Ectodermal cell (in vitro differentiated cells): ENCODE results near the gene CTDSP2.
"Not testable (repeated sequence)": the region's sequence is repeated elsewhere in the genome, so short reads cannot be mapped to it uniquely, and the experiment has no call there.

Experiments used
- H3K27ac ChIP-seq: 2 replicates; pipeline ENCODE4 v1.7.0; 2013; ENCODE audit warnings: mild to moderate bottlenecking, low read depth, low read length; ENCODE audit not compliant: insufficient read depth, poor library complexity, severe bottlenecking
- H3K27me3 ChIP-seq: 2 replicates; pipeline ENCODE4 v1.7.0; 2013; ENCODE audit warnings: mild to moderate bottlenecking, low read length; ENCODE audit not compliant: insufficient read depth, control insufficient read depth, poor library complexity, severe bottlenecking
- H3K36me3 ChIP-seq: one replicate; pipeline ENCODE4 v1.7.0; 2013; ENCODE audit warnings: low read length; ENCODE audit not compliant: control insufficient read depth, insufficient read depth
- H3K4me1 ChIP-seq: one replicate; pipeline ENCODE4 v1.7.0; 2013; ENCODE audit warnings: low read length; ENCODE audit not compliant: control insufficient read depth, insufficient read depth
- H3K4me3 ChIP-seq: 2 replicates; pipeline ENCODE4 v1.7.0; 2013; ENCODE audit warnings: low read depth, low read length, control low read depth; ENCODE audit not compliant: insufficient read depth
- H3K9me3 ChIP-seq: 2 replicates; pipeline ENCODE4 v1.7.0; 2013; ENCODE audit warnings: mild to moderate bottlenecking, low read length, moderate library complexity; ENCODE audit not compliant: control insufficient read depth
- WGBS, 2 experiments: methylation state at CpG; one replicate each; pipeline ENCODE4 v1.1.7; 2013; ENCODE audit warnings: missing lambda C conversion rate in 2 of 2; 5-methylcytosine and 5-hydroxymethylcytosine counted together

The CTDSP2 gene

DNA sequence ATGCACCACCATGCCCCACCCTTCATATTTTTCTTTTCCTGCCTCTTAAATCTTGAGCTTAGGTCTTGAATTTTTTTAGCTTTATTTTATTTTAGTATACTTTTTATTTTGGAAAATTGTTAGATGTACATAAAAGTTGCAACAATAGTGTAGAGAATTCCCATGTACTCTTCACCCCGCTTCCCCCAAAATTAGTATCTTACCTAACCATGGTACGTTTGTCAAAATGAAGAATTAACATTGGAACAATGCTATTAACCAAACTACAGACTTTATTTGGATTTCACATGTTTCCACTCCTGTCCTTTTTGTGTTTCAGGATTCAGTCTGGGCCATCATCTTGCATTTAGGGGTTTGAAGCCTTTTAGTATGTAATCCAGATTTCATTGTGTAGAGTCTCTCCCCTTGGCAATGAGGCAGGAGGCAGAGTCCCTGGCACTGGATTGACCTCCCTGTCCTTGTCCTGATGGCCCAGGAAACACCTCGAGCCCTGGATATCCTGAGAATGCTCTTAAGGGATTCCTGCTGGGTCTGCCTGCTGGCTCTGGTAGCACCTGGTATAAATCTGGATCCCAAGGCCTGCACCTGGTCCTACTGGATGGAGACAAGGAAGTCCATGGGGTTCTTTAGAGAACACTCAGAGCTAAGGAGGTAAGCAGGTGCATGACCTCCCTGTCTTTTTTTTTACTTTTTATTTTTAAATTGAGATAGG is 19.9 kb upstream of the CTDSP2 start:
- Histone ChIP-seq H3K27me3 (peaks cover 38% of the 10 kb centered on the region), H3K27ac (no peak overlapping the region), H3K4me3 (no peak overlapping the region), H3K9me3 (no peaks in the 10 kb centered on the region), H3K4me1 (peaks cover 17% of the 10 kb centered on the region), H3K36me3 (no peaks in the 10 kb centered on the region)
- WGBS, 2 experiments = 80 to 90% methylated on average over 3 of the region's 3 CpGs

DNA sequence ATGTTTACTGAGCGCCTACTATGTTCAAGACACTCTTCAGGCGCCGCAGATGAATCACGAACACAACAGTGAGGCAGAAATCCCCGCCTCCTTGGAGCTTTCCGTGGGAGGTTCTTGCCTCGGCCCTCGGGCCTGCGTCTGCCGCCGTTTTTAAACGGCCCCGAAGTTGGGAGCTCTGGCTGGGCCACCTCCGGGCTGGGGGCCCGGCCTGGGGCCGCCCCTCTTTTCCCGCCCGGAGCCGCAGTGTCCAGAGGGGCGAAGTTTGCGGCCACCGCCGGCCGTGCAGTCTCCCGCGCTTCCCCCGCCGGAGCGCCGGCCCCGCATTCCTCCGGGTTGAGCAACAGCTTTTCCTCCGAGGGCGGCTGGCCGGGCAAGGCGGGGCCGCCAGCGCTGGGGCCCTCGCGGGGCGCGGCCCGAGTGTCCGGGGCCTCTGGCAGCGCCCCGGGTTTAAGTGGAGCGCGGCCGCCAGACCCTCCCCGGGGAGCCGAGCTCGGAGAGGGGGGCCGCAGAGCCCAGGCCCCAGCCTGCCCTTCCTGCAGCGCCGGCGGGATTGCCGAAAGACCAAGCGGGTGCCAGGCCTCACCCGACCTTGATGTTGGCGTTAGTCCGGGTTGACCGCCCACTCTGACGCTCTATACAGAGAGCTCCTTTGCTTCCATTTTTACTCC is 18.7 kb upstream of the CTDSP2 start:
- Histone ChIP-seq H3K4me3 (peak overlapping the region; percentile 15), H3K36me3 (no peaks in the 10 kb centered on the region), H3K27ac (no peak overlapping the region), H3K27me3 (peaks cover 38% of the 10 kb centered on the region), H3K9me3 (no peaks in the 10 kb centered on the region), H3K4me1 (peaks cover 17% of the 10 kb centered on the region)
- WGBS, 2 experiments = 7% methylated on average over 63 of the region's 63 CpGs

DNA sequence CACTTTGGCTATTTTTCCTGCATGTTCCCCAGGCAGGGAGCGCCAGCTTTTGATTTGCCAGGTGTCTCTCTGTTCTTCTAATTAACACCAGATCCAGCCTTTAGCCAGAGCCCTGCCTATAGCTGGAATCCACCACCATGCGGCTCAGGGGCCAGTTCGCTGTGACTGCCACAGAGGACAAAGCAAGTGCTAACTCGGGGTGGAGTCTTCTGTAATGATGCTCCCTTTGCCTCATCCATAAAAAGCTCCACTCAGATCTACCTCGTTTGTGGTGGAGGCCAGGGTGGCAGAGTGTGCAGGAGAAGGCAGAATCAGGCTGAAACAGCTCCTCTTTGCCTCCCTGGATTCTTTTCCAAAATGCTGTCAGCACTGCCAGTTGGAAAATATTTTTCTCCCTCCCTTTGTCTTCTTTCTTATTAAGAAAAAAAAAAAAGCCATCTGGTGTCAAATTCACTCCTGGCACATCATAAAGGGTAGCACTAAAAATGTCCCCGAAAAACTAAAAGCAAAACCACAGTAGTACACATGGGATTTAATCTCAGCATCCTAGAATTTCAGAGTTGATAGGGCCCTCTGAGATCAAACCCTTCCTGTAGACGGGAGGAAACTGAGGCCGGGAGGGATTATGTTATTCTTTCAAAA is 18.0 kb upstream of the CTDSP2 start:
- 36 to 39% methylated on average over 8 of the region's 8 CpGs for WGBS, 2 experiments
- H3K27ac ChIP-seq = no peak overlapping the region
- H3K36me3 ChIP-seq = no peaks in the 10 kb centered on the region
- H3K4me1 ChIP-seq = peaks cover 11% of the 10 kb centered on the region
- peak overlapping the region; percentile 15 for H3K4me3 ChIP-seq
- peaks cover 38% of the 10 kb centered on the region for H3K27me3 ChIP-seq
- no peaks in the 10 kb centered on the region for H3K9me3 ChIP-seq

DNA sequence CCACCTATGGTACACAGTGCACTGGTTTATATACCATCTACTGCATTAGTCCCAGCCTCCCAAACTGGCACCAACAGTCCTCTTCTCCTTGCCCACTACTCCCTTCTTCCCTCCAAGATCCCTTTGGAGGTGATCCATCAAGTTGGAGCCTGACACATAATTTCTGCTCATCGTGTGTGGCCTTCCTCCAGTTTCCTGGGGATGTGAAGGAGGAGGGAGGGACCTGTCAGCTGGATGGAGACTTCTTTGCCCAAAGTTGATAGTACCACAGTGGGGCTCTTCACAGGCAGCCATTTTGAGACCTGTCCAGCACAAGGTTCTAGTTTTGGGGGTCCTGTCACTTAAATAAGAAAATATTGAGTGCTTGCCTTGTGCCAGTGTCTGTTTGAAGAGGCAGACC is 17.1 kb upstream of the CTDSP2 start:
- no peak overlapping the region for H3K4me3 ChIP-seq
- no peak overlapping the region for H3K27ac ChIP-seq
- H3K9me3 ChIP-seq = no peaks in the 10 kb centered on the region
- H3K27me3 ChIP-seq = peaks cover 38% of the 10 kb centered on the region
- H3K4me1 ChIP-seq = peaks cover 4% of the 10 kb centered on the region
- 90 to 94% methylated on average over 1 of the region's 1 CpG for WGBS, 2 experiments
- no peaks in the 10 kb centered on the region for H3K36me3 ChIP-seq

DNA sequence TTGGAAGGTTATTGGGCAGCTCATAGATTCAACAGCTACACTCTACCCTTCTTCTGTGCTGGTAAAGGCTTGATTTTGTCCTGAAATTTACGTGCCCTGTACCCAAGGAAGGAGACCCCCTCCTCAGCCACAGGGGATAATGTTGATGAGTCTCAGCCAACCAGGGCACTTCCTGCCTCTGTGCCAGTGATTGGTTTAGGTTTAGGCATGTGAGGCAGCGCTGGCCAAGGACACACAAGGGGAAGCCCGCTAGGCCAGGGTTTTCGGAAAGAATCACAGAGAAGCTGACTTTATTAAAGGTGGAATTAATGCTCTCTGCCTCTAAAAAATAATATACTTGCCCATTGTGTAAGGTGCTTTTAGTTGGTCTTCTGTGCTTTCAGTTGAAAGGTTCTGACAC is 15.4 kb upstream of the CTDSP2 start:
- Histone ChIP-seq H3K4me3 (no peak overlapping the region), H3K4me1 (no peaks in the 10 kb centered on the region), H3K36me3 (no peaks in the 10 kb centered on the region), H3K27ac (no peak overlapping the region), H3K9me3 (no peaks in the 10 kb centered on the region), H3K27me3 (peaks cover 34% of the 10 kb centered on the region)
- 85 to 87% methylated on average over 4 of the region's 4 CpGs for WGBS, 2 experiments

DNA sequence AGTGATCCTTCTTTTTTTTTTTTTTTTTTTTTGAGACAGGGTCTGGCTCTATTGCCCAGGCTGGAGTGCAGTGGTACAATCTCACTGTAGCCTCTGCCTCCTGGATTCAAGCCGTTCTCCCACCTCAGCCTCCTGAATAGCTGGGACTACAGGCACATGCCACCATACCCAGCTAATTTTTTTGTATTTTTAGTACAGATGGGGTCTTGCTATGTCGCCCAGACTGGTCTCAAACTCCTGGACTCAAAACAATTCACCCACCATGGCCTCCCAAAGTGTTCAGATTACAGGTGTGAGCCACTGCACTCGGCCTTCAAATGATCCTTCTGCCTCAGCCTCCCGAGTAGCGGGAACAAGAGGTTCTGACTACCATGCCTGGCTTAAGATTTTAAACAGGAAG is 14.4 kb upstream of the CTDSP2 start:
- WGBS, 2 experiments = 87 to 93% methylated on average over 5 of the region's 5 CpGs
- not testable (repeated sequence) for H3K4me1 ChIP-seq, H3K27ac ChIP-seq, H3K36me3 ChIP-seq, H3K4me3 ChIP-seq, H3K9me3 ChIP-seq
- H3K27me3 ChIP-seq = peaks cover 24% of the 10 kb centered on the region

- Histone ChIP-seq H3K36me3 (no peaks in the 10 kb centered on the region), H3K4me3 (no peak overlapping the region), H3K27ac (no peak overlapping the region), H3K9me3 (no peaks in the 10 kb centered on the region), H3K4me1 (no peaks in the 10 kb centered on the region), H3K27me3 (peaks cover 6% of the 10 kb centered on the region)
- 92 to 98% methylated on average over 4 to 5 of the region's 5 CpGs for WGBS, 2 experiments
Observed at GRCh38 chr12:57859121-57859520, 12.6 kb upstream of the CTDSP2 start.

- not testable (repeated sequence) for H3K27ac ChIP-seq, H3K4me1 ChIP-seq, H3K27me3 ChIP-seq, H3K4me3 ChIP-seq, H3K9me3 ChIP-seq, H3K36me3 ChIP-seq
- WGBS, 2 experiments = 92 to 93% methylated on average over 7 of the region's 7 CpGs
Observed at GRCh38 chr12:57858123-57858522, 11.6 kb upstream of the CTDSP2 start.

DNA sequence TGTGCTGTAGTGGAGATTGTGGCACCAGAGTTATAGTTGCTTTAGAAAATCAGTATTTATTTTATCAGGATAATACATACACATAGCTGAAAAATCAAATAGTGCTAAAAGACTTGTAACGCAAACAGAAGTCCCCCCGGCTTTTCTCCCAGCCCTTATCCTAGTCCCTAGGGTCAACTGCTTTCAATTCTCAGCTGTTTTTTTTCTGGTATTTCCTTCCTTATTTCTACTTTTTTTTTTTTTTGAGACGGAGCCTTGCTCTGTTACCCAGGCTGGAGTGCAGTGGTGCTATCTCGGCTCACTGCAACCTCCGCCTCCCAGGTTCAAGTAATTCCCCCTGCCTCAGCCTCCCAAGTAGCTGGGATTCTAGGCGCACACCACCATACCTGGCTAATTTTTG is 8.4 kb upstream of the CTDSP2 start:
- WGBS, 2 experiments = 80 to 86% methylated on average over 6 of the region's 6 CpGs
- H3K4me3 ChIP-seq = no peak overlapping the region
- no peak overlapping the region for H3K27ac ChIP-seq
- H3K9me3 ChIP-seq = no peaks in the 10 kb centered on the region
- H3K4me1 ChIP-seq = peaks cover 26% of the 10 kb centered on the region
- H3K36me3 ChIP-seq = no peaks in the 10 kb centered on the region
- no peaks in the 10 kb centered on the region for H3K27me3 ChIP-seq

GRCh38 chr12:57853864-57854556 is 7.5 kb upstream of the CTDSP2 start:
- Histone ChIP-seq H3K36me3 (no peaks in the 10 kb centered on the region), H3K27me3 (no peaks in the 10 kb centered on the region), H3K4me1 (peaks cover 26% of the 10 kb centered on the region), H3K9me3 (no peaks in the 10 kb centered on the region), H3K27ac (no peak overlapping the region), H3K4me3 (no peak overlapping the region)
- WGBS, 2 experiments = 78 to 86% methylated on average over 2 of the region's 2 CpGs
